Uterine smooth muscle cell (primary cell): Measurements from ENCODE around the gene SEC11C. TPM values are rescaled to one million over a fixed set of nuclear protein-coding genes. Genes with fewer than 3 reads are reported as not detected.

ENCODE experiments used
- total RNA-seq: library from RNA; depleted of rRNA; stranded (reverse); fragments of >200 nt; gene quantifications from 2 replicates; pipeline ENCODE4 v1.2.3, GENCODE V29; 2014

SEC11C gene
- total RNA-seq, result 20.1 and 22.6 TPM in 2 replicates

GRCh38 chr18:59139615-59140301 is at the start of gene SEC11C:
SEC11C (plus strand) TSS chr18:59139884; CDS start chr18:59139949, 65 bp downstream.

Other genes starting within 250 kb of the SEC11C start
- not detected in 2 replicates for gene GRP, start 80.3 kb downstream of the SEC11C start, total RNA-seq
- not detected in 2 replicates for gene RAX, start 133.6 kb downstream of the SEC11C start, total RNA-seq
- not detected in 2 replicates for gene CPLX4, start 178.8 kb downstream of the SEC11C start, total RNA-seq
- 238 and 348 TPM in 2 replicates for gene LMAN1, start 219.4 kb downstream of the SEC11C start, total RNA-seq